ENCODE data around the gene OGDHL.
"Not testable (repeated sequence)": the region's sequence is repeated elsewhere in the genome, so short reads cannot be mapped to it uniquely, and the experiment has no call there.

OGDHL gene

DNA sequence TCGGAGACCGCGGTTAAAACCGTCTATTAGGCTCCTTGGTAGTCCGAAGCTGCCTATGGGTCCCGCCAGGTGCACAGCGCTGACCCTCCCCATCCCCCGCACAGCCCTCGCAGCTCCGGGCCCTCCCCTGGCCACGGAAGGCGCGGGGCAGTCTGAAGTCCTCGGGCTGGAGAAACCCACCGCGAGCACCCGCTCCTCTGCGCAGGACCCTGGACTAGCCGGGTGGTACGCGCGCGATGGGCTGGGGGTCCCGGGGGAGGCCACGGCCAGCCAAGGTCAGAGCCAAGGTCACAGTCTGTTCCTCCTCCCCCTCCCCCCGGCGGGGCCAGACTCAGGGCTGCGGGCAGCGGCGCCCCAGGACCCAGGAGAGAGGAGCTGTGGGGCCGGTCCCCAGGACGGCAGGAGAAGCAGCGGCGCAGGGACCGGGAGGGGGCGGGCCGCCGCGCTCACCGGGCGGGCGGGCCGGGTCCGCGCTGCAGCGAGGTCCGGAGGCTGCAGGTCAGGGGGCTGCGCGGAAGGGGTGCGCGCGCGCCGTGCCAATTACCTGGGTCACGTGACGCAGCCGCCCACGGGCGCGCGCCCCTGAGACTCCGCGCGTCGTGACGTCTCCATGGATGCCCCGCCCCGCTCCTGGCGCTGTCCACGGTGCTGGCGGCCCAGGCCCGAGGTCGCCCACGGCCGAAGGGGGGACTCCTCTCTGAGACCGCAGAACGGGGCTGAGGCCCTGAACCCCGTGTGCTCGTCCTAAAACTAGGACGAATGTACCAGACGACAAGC is at the start of gene OGDHL:
Gene OGDHL, minus strand, starts transcription at position 535 of the 777 bp plus-strand sequence. CDS start 3,731 bp downstream, outside the sequence.
- DNase-seq: peak; percentile 51

DNA sequence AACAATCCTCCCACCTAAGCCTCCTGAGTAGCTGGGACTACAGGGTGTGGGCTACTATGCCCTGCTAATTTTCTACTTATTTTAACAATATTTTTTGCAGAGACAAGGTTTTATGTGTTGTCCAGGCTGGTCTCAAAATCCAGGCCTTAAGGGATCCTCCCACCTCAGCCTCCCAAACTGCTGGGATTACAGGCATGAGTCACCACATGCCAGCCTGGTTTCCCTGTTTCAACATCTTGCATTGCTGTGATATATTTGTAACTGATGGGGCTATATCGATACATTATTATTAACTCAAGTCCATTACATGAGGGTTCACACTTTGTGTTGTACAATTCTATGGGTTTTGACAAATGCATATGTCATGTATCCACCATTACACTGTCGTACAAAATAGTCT is 41.9 kb upstream of the OGDHL start:
- no peak for DNase-seq

DNA sequence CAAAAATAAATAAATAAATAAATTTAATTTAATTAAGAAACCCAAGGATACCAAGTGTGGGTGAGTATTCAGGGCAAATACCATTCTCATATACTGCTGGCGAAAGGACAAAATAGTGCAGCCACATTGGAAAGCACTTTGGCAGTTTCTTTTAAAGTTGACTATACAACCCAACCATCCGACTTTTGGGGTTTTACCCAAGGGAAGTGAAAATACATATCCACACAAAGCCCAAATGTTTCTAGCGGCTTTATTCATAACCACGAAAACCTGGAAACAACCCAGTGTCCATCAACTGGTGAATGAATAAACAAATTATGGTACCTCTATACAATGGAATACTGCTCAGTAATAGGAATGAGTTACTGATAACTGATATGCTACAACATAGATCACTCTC is 36.2 kb upstream of the OGDHL start:
- DNase-seq: no peak

DNA sequence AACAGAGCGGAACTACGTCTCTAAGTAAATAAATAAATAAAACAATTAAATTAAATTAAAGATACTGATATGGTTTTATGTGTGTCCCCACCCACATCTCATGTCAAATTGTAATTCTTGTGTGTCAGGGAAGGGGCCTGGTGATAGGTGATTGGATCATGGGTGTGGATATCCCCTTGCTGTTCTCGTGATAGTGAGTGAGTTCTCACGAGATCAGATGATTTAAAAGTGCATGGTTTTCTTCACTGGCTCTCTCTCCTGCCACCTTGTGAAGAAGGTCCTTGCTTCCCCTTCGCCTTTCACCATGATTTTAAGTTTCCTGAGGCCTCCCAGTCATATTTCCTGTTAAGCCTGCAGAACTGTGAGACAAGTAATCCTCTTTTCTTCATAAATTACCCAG is 29.0 kb upstream of the OGDHL start:
- DNase-seq: no peak

DNA sequence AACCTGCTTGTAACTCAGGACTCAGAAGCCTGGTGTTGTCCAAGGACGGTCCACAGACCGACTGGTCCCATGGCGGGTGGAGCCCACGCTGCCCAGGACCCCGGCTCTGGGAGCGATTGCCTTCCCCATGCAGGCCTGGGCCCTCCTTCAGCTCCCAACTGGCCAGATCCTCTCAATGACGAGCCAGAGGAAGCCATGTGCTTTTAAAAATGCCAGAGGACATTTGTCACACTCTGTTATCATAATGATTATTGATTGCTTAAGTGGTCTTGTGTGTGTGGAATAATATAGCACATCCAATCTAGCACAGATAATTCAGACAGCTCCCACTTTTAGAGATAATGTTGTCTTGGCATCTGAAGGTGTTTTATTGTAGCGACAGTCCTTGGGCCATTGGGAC is 22.6 kb upstream of the OGDHL start:
- DNase-seq: no peak

DNA sequence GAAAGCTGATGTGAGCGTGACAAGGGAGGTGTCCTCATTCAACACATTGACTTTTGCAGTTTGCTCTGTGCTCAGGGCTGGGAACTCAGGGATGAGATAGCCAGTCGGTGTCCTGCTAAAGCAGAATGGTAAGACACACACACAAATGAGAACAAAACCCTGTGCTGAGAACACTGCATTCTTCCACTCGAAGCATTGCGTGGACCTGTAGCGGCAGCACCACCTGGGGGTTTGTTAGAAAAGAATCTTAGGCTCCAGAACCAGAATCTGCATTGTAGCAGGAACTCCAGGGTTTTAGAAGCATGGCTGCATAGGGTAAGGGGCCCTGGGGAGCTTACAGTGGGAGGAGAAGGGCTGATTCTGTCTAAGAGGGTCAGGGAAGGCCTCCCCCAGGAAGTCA is 21.5 kb upstream of the OGDHL start:
- no peak for DNase-seq

DNA sequence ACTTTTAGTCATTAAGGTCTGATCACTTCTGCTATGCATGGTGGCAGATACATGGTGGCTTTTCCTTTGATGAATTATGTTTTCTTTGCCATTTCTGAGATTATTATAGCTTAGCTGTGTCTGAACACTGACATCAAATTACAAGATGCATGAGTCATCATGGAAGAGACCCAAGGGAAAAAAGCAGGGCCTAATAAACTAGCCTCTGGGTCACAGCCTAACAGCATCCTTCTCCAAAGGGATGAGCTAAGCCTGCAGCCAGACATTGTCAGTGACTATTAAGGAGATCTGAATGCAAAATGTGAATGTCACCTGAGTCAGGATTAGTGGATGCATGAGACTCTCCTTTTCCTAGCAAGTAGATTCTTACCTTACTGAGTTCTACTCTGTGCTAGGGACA is 19.1 kb upstream of the OGDHL start:
- DNase-seq: no peak

DNA sequence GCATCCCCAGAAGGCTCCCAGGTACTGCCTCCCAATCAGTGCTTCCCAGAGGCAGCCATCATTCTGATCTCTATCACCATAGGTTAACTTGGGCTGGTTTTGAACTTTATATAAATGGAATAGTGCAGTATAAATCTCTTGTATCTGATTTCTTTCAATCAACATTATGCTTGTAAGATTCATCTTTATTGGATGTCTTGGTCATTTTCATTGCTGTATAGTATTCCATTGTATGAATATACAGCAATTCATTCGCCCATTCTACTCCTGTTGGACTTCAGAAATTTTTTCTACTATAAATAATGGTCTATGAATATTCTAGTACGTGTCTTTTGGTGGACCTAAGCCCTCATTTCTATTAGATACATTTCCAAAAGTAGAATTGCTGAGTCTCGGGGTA is 16.1 kb upstream of the OGDHL start:
- DNase-seq: no peak

DNA sequence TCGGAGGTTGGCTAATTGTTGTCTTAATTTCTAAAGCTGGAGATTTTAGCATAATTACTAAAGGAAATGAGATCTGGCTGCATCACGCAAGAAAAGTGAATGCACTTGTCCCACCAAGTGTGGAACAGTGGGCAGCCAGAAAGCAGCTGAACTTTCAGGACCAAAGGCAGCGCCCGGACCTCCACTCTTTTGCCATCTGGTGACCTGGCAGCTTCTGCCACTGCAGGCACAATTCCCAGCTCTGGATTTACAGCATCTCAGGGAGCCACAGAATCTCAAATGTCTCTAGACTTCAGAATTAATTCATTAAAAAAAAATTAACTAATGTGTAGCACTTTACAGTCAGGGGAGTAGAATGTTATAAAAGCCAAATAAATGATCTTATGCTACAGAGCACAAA is 14.7 kb upstream of the OGDHL start:
- no peak for DNase-seq

DNA sequence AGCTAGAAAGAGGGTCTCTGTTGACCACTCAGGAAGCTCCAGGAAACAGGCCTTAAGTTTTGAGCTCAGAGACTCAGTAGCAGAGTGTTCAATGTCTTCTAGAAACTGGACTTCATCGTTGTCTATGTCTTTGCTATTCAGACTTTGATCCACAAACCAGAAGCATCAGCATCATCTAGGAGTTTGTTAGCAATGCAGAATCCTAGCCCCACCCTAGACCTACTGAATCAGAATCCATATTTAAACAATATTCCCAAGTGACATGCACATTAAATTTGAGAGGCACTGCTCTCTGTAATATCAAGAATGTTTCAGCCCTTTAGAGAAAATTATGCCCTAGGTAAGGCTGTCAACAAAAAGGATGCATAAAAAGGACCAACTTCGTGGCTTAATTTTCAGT is 12.9 kb upstream of the OGDHL start:
- no peak for DNase-seq

DNA sequence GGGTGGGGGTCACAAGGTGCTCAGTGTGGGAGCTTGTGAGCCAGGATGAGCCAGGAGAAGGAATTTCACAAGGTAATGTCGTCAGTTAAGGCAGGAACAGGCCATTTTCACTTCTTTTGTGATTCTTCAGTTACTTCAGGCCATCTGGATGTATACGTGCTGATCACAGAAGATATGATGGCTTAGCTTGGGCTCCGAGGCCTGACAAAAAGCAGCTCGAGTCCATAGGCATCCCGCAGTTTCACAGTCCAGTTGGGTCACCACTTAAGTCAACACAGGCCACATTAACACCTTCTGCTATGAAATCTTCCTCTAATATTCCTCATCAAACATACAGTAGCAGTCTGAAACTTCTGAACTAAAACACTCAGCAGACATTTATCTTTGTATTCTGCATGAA is 10.8 kb upstream of the OGDHL start:
- DNase-seq: not testable (repeated sequence)

DNA sequence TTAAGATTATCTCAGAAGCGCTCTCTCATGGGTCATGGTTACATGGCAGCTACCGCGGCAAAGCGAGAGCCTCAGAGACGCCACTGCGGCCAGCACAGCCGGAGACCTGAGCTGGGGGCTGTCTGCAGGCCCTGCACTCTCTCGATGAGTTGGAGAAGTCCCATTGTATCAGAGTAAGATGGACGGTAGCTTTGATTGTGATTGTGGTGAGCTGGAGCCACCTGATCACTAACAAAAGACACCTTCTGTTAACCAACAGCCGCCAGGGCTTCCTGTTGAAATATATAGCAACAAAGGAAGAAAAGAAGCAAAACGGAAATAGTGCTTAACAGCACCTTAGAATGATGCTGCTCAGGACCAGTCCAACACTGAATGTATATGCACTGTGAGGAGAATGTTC is 8.9 kb upstream of the OGDHL start:
- not testable (repeated sequence) for DNase-seq

DNA sequence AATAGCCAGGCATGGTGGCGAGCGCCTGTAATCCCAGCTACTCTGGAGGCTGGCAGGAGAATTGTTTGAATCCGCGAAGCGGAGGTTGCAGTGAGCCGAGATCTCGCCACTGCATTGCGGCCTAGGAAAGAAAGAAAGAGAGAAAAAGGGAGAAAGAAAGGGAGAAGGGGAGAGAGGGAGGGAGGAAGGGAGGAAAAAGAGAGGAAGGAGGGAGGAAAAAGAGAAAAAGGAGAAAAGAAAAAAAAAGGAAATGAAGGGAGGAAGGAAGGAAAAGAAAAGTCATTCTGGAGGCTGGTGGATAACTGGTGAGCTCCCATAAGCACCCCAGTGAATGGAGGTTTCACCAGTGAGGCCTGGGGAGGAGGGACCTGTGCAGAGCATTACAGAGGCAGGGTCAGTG is 7.6 kb upstream of the OGDHL start:
- DNase-seq: no peak

DNA sequence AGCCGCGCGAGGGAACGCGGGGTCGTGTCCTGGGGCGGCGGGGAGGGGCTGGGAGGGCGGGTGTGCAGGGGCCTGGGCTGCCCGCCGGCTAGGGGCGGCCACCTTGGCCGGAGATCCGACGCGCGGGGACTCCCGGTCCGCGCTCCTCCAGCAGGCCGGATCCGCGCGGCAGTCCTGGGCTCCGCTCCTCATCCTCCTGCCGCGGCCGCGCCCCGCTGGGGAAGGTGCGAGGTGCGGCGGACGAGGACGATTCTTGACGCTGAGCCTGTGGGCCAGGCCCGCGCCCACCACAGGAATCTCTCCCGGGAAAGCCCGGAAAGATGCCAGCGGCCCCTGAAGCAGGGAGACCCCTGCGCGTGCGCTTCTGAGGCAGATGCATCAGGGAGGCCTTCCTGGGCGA is 6.6 kb upstream of the OGDHL start:
- no peak for DNase-seq

DNA sequence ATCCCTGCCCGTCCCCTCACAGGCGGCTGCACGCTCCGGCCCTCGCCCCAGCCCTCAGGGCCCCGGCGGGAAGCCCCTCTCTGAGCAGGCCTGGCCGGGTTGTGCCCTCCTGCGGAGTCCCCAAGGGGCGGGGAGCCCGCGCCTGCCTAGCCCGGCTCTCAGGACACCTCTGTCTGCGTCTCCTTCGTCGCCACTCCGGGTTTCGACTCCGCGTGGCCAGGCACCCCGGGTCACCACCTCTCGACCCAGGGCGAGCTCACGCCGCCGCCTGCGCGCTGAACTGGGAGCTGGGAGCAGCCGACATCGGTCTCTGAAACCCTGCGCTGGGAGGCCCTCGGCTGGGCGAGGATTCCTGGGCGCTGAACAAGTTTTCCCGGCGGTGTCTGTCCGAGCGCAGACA is 6.2 kb upstream of the OGDHL start:
- no peak for DNase-seq

DNA sequence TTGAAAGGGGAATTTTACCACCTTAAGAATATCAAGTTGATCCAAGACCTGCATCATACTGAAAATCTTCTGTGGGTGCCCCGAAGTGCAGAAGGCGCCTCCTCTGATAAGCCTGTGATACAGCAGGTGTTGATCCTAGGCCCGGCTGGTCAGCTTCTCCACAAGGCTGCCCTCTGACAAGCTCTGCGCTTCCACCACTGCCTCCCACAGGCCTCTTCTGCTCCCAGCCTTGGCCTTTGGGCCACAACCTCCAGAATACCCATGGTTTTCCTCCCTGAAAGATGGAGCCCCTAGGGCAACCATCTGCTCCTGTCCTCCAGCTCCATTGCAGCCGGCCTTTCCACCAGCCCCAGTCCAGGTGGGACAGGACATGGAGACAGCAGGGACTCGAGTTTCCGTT is 5.6 kb upstream of the OGDHL start:
- DNase-seq: no peak

DNA sequence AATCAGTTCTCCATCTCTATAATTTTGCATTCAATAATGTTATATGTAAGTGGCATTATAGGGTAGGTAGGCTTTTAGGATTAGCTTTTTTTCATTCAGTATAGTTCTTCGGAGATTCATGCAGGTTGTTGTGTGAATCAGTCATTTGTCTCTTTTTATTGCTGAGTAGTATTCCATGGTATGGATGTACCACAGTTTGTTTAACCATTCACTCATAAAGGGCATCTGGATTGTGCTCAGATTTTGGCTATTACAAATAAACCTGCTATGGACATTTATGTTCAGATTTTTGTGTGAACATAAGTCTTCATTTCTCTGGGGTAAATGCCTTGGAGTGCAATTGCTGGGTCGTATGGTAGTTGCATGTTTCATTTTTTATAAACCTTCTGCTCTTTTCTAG is 4.4 kb upstream of the OGDHL start:
- no peak for DNase-seq

DNA sequence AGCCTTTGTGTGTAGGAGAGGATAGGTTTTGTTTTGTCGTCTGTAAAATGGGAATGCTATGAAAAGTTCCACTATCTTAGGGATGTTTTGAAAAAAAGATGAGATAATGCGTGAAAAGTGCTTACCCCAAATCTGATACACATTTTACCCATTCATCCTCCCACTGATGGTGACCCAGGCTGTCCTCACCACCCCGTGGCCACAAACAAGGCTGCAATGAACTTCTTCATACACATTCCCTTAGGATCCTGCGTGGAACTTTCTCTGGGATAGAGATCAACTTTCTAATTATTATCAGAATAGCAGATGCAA is 399 bp upstream of the OGDHL start:
- DNase-seq: no peak

DNA sequence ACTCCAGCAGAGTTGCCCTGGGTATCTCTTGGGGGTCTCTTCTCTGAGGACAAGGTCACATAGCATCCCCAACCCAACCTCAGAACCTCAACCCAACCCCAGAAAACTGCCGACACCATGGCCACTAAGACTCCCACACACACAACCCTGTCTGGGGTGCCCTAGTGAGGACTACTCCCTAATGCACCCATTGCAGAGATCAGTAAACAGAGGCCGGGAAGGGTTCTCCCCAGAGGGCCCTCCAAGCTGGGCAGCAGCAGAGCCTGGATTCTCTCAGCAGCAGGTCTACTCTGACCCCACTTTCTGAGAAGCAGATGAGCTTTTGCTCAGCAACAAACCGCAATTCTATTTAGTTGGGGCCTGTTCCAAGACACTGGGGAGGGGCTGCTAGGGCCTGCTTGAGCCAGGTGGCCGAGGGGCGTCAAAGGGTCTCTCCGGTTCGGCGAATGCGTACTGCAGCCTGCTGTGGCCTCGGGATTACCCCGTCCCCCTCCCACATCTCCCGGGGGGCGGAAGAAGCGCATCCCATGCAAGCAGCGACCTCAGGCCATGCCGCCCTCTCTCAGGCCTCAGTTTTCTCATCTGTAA is 828 bp downstream of the OGDHL start:
- DNase-seq: no peak

DNA sequence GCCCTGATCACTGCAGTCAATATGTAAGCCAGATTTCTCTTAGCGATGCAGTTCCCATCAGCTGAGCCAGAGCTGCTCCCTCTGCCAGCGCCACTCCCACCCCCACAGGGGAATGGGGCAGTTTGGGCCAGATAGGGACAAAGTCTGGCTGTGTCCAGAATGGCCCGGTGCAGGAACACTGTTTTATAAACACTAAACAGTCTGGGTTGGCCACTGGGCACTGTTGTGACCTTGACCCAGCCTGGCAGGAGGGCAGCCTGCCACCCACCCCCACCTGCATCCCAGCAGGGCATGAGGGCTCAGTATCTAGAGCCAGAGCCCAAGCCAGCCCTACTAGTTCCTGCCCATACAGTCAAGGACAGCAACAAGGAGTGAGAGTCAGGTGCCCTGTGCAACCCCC is 1.3 kb downstream of the OGDHL start:
- DNase-seq: no peak

DNA sequence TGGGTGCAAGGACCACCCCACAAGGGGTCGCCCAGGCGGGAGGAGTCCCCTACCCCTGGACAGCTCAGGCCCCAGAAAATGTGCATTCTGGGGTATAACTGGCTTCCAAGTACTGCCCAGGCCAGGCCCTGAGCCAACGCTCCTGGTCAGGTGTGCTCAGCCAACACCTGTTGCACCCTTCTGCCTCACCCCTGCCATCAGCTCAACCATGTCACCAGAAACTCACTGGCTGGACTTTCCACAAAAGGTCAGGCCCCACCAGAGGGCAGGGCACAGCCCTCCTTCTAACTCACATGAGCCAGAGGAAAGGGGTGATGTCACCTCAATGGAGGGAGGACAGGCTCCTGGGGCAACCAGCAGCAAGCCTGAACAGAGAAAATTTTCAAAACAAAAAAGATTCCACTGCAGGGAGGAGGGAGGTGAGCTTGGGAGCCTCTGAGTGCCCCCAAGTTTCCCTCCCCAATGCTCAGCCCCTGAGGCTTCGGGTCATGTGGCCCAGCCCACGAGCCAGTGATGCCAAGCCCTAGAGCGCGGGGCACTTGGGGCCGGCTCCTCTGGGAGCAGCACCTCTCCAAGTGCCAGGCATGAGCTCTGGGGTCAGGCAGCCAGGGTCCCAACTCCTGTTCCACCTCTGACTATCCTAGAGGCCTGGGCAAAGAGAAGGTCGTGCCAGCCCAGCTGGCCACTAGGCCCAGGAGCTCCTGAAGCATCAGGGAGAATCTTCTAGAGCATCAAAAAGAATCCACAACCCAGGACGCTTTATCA is 2.2 kb downstream of the OGDHL start:
- DNase-seq: no peak

DNA sequence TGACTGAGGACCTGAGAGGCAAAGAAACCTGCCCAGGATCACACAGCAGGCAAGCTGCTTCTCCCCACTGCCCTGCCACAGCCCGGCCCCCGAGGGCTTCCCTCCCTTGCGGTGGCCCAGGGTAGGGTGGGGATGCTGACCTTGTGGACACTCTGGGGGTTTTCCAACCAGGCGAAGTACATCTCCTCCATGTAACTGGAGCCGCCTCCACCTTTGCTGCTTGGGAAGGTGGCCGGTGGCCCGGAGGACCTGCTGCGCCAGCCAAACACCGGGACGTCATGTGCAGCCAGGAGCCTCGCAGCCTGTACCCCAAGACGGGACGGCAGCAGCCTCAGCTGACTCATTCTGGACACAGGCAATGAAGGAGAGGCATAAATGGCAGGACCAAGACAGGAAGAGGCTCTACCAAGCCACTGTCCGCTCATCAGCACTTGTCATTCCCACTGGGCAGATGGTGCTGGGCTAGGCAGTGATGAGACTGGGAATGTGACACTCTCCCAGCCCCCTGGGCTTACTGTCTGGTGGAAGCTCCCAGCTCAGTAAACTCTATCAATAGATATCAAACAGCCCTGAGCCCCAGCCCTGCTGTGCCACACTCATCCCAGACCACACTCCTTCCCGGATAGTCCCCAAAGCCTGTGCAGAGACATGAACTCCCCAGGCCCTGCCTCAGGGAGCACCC is 3.7 kb downstream of the OGDHL start:
- no peak for DNase-seq

DNA sequence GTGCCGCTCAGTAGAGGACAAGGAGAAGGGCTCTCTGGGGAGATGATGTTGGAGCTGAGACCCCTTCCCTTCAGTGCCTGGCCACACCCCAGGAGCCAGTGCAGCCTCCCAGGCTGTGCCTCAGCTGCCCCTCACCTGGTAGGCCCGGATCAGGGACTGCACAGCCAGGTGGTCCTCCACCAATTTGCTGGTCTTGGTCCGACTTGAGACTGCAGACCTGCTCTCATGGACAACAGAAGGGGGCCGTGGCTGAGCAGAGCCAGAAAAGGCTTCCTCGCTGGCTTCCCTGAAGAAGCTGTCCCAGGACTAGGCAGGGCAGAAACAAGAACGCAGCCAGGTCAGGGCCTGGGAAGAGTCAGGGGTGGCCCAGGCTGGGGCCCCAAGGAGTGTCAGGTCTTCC is 5.5 kb downstream of the OGDHL start:
- no peak for DNase-seq

DNA sequence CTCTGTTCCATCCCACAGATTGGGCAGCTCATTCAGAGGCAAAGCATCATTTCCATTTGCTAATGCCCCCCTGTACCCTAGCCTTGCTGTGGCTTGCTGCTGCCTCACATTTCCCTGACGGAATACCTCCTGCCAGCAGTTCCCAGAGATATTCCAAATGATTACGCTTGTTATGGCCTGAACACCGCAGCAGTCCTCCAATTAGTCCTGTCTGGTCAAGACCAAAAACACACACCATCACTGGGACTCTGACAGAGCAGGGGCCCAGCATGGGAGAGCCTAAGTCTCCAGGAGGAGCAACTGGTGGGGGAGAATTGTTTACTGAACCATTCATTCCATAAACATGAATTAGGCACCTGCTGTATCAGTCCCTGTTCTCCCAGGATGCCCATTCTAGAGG is 6.1 kb downstream of the OGDHL start:
- DNase-seq: no peak
